WTC11 (cell line): Measurements from ENCODE around the gene FOXP1.

Experiments
- AFF4 ChIP-seq: sonication (generic); formaldehyde crosslinking; IDR thresholded peaks from 2 replicates; pipeline ENCODE4 v1.8.1; 2023; ENCODE audit warnings: mild to moderate bottlenecking, missing genetic modification reagents, borderline replicate concordance
- PREB ChIP-seq: sonication (generic); formaldehyde crosslinking; IDR thresholded peaks from 2 replicates; pipeline ENCODE4 v1.8.1; 2022; ENCODE audit warnings: mild to moderate bottlenecking, missing genetic modification reagents, moderate library complexity, borderline replicate concordance
- SMAD3 ChIP-seq: sonication (generic); formaldehyde crosslinking; IDR thresholded peaks from 2 replicates; pipeline ENCODE4 v1.8.0; 2022; ENCODE audit warnings: missing genetic modification reagents, mild to moderate bottlenecking, borderline replicate concordance
- SP1 ChIP-seq: sonication (generic); formaldehyde crosslinking; conservative IDR thresholded peaks from 2 replicates; pipeline ENCODE4 v1.8.1; 2022; ENCODE audit warnings: missing genetic modification reagents

- TF ChIP-seq AFF4 (CRISPR knock-in tag) (no peak), SP1 (CRISPR knock-in tag) (no peak), SMAD3 (no peak), PREB (CRISPR knock-in tag) (no peak)
These were observed 232.5 kb downstream of the FOXP1 start for GRCh38 chr3:71350998-71351397.
